ENCODE measurements around the gene SLC23A3. TPM values are rescaled to one million over a fixed set of nuclear protein-coding genes. Genes with fewer than 3 reads are reported as not detected.

Gene SLC23A3
- total RNA-seq, 3 donors from 2014 or later (not counting 1 experiment from before 2014, with no cell fraction given) = 0.48 to 1.1 (median 0.89) TPM

DNA sequence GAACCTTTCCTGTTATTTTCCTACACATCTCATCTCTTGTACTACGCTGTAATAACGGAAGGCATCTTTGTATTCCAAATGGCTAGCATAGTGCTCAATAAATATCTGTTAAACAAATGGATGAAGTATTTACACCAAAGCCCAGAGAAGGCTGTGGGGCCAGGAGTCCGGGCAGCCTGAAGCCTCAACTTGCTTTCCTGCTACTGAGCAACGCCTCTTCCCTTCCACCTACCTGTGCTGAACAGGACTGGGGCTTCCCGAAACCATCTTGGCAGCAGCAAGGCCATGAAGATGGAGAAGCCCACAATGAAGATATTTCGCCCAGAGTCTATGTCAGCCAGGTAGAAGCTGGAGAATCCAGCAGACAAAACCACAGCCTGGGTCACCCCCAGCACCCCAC lies 6.7 kb downstream of the SLC23A3 start:
- Histone ChIP-seq H3K4me3 (ENCODE audit: low read length) (no peak overlapping the region), H3K4me1 (ENCODE audit: control insufficient read depth, insufficient read depth, low read length) (peaks cover 13% of the 10 kb centered on the region), H3K36me3 (ENCODE audit: control insufficient read depth, insufficient read depth, low read length) (no peaks in the 10 kb centered on the region), H3K27me3 (ENCODE audit: control insufficient read depth, insufficient read depth, low read length) (no peaks in the 10 kb centered on the region), H3K9me3 (ENCODE audit: control insufficient read depth, insufficient read depth, low read length) (no peaks in the 10 kb centered on the region), H3K27ac (ENCODE audit: low read length) (no peak overlapping the region)
- intact Hi-C loops (cut with micrococcal nuclease) = no loop called here
- no peak overlapping the region for H3K27ac Mint-ChIP-seq
- 94% methylated on average over 6 of the region's 6 CpGs for WGBS (ENCODE audit: insufficient coverage)
- peaks cover 16 to 22% of the 10 kb centered on the region in 2 donors for H3K4me1 Mint-ChIP-seq
- H3K4me3 Mint-ChIP-seq = no peak overlapping the region
- no peaks in the 10 kb centered on the region for H3K27me3 Mint-ChIP-seq (ENCODE audit: low read depth in 2 of 2)
- TF ChIP-seq, protein P1, sequence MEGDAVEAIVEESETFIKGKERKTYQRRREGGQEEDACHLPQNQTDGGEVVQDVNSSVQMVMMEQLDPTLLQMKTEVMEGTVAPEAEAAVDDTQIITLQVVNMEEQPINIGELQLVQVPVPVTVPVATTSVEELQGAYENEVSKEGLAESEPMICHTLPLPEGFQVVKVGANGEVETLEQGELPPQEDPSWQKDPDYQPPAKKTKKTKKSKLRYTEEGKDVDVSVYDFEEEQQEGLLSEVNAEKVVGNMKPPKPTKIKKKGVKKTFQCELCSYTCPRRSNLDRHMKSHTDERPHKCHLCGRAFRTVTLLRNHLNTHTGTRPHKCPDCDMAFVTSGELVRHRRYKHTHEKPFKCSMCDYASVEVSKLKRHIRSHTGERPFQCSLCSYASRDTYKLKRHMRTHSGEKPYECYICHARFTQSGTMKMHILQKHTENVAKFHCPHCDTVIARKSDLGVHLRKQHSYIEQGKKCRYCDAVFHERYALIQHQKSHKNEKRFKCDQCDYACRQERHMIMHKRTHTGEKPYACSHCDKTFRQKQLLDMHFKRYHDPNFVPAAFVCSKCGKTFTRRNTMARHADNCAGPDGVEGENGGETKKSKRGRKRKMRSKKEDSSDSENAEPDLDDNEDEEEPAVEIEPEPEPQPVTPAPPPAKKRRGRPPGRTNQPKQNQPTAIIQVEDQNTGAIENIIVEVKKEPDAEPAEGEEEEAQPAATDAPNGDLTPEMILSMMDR (IDR thresholded peaks at IDR 0.05) = no peak
- ATAC-seq (no peak), DNase-seq (no peak)
- no peaks in the 10 kb centered on the region for H3K9me3 Mint-ChIP-seq
- no peaks in the 10 kb centered on the region for H3K36me3 Mint-ChIP-seq

DNA sequence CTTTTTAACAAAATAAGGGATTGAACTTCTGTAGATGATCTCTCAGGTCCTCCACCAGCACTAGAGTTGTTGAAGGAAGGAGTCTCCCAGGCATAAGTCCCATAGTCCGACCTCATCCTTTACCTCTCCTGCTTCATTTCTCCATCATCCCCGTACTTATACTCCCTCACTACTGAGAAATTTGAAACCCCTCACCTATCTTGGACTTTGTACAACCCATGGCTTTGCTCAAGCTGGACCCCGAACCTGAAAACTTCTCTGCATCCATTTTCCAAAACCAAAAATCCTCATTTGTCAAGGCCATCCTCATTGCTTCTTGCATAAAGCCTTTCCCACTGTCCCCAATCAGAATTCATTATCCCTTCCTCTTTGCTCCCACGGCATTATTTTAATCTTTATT lies 8.7 kb downstream of the SLC23A3 start:
- H3K4me3 Mint-ChIP-seq = peak overlapping the region; percentile 45
- no peaks in the 10 kb centered on the region for H3K36me3 Mint-ChIP-seq
- Histone ChIP-seq H3K4me1 (ENCODE audit: control insufficient read depth, insufficient read depth, low read length) (peaks cover 13% of the 10 kb centered on the region), H3K27ac (ENCODE audit: low read length) (peak overlapping the region; percentile 80), H3K36me3 (ENCODE audit: control insufficient read depth, insufficient read depth, low read length) (peaks cover 16% of the 10 kb centered on the region), H3K9me3 (ENCODE audit: control insufficient read depth, insufficient read depth, low read length) (no peaks in the 10 kb centered on the region), H3K27me3 (ENCODE audit: control insufficient read depth, insufficient read depth, low read length) (no peaks in the 10 kb centered on the region), H3K4me3 (ENCODE audit: low read length) (peak overlapping the region; percentile 76)
- TF ChIP-seq, protein P1 (IDR thresholded peaks at IDR 0.05) = no peak
- no peak for DNase-seq
- no peak for ATAC-seq
- peak overlapping the region; percentile 92 to 94 for H3K27ac Mint-ChIP-seq
- H3K9me3 Mint-ChIP-seq = no peaks in the 10 kb centered on the region
- intact Hi-C loops (cut with micrococcal nuclease) = loop anchor here (2.0 kb wide), 1 partner anchor 58 kb away; the partner anchor contains the start of gene ABCB6
- peaks cover 16 to 31% of the 10 kb centered on the region in 2 donors for H3K4me1 Mint-ChIP-seq
- H3K27me3 Mint-ChIP-seq (ENCODE audit: low read depth in 2 of 2) = no peaks in the 10 kb centered on the region
- 85% methylated on average over 4 of the region's 4 CpGs for WGBS (ENCODE audit: insufficient coverage)

DNA sequence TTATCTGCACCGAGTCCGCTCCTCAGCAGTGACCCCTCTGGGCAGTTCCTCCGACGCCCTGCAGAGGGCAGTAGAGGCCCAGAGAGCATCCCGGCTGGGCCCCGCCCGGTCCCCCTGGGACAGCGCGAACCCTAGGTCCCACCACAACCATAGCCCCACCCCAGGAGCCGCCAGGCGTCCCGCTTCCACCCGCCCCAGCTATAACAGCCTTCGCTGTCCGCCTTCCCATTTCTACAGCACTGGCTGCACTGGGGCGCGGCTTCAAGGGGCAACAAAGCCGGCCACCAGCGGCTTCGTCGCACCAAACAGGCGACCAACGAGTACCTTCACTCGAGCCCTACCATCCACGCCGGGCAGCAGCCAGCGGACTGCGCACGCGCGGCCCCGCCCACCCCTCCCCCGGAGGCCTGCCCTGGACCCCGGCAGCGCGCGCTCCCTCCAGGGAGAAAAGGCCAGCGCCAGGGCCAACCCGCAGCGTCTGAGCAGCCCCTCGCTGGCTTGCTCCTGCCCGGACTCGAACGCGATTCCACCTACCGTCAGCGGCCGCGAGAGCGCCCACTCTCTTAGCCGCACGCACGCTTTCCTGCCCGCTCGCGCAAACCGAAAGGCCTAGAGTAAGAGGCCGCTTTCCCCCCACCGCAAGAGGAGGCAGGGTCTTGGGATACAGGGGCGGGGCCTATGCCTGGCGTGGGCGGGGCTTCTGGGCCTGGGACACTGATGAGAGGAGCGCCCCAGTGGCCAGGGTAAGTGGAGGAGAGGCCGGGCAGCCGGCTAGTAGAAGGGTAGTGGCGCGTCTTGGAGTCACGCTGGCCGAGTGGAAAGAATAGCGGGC lies 9.4 kb downstream of the SLC23A3 start, which contains the start of gene NHEJ1:
Gene NHEJ1 (minus strand): TSS at position 630 of the 832 bp plus-strand sequence. CDS start 2,453 bp downstream, outside the sequence.
- no peaks in the 10 kb centered on the region for H3K9me3 Mint-ChIP-seq
- intact Hi-C loops (cut with micrococcal nuclease) = loop anchor here (1.0 to 2.0 kb wide), 7 partner anchors 18 to 138 kb away; partner anchors contain the start of genes ABCB6, DNAJB2, RETREG2 and TUBA4A
- Histone ChIP-seq H3K27ac (ENCODE audit: low read length) (peak within 1 kb of the TSS; percentile 80), H3K4me3 (ENCODE audit: low read length) (peak within 1 kb of the TSS; percentile 76), H3K27me3 (ENCODE audit: control insufficient read depth, insufficient read depth, low read length) (no peaks in the 10 kb centered on the region), H3K36me3 (ENCODE audit: control insufficient read depth, insufficient read depth, low read length) (peaks cover 16% of the 10 kb centered on the region), H3K4me1 (ENCODE audit: control insufficient read depth, insufficient read depth, low read length) (peaks cover 13% of the 10 kb centered on the region), H3K9me3 (ENCODE audit: control insufficient read depth, insufficient read depth, low read length) (no peaks in the 10 kb centered on the region)
- peak; percentile 86 to 98 (median 90) for ATAC-seq
- WGBS (ENCODE audit: insufficient coverage) = under 1% methylated on average over 67 of the region's 70 CpGs
- no peaks in the 10 kb centered on the region for H3K36me3 Mint-ChIP-seq
- peak within 1 kb of the TSS; percentile 95 for H3K4me3 Mint-ChIP-seq
- no peaks in the 10 kb centered on the region for H3K27me3 Mint-ChIP-seq (ENCODE audit: low read depth in 2 of 2)
- H3K27ac Mint-ChIP-seq = peak within 1 kb of the TSS; percentile 92 to 94
- TF ChIP-seq, protein P1 (IDR thresholded peaks at IDR 0.05) = peak; percentile 99
- H3K4me1 Mint-ChIP-seq = peaks cover 16 to 31% of the 10 kb centered on the region in 2 donors
- DNase-seq = peak; percentile 94 to 96
